Fibroblast of lung (primary cell): Measurements from ENCODE around the gene ALDH3A2. TPM values are rescaled to one million over a fixed set of nuclear protein-coding genes. Genes with fewer than 3 reads are reported as not detected.
"Not testable (repeated sequence)": the region's sequence is repeated elsewhere in the genome, so short reads cannot be mapped to it uniquely, and the experiment has no call there.

ENCODE experiments used
- DNase-seq, 2 donors: peaks; one replicate each; pipeline versions ENCODE4 v3.0.0 to v3.0.0-alpha.2; 2010; ENCODE audit warnings: low read depth in 2 of 2
- H2AFZ ChIP-seq: 2 replicates; pipeline ENCODE4 v1.5.1; 2012; ENCODE audit warnings: low read length, control low read depth, inconsistent platforms
- H3K27ac ChIP-seq: 2 replicates; pipeline ENCODE4 v1.5.1; 2011; ENCODE audit warnings: low read length, control low read depth; ENCODE audit not compliant: insufficient read depth
- H3K27me3 ChIP-seq: 2 replicates; pipeline ENCODE4 v1.5.1; 2011; ENCODE audit warnings: mild to moderate bottlenecking, low read length; ENCODE audit not compliant: control insufficient read depth, insufficient read depth
- H3K36me3 ChIP-seq: 2 replicates; pipeline ENCODE4 v1.5.1; 2011; ENCODE audit warnings: low read length; ENCODE audit not compliant: control insufficient read depth, insufficient read depth
- H3K4me1 ChIP-seq: 2 replicates; pipeline ENCODE4 v1.5.1; 2011; ENCODE audit warnings: low read length; ENCODE audit not compliant: control insufficient read depth, insufficient read depth; ENCODE audit errors: extremely low read depth
- H3K4me2 ChIP-seq: 2 replicates; pipeline ENCODE4 v1.5.1; 2011; ENCODE audit warnings: low read length, control low read depth; ENCODE audit not compliant: insufficient read depth; ENCODE audit errors: extremely low read depth
- H3K4me3 ChIP-seq, 4 experiments: fragments of 200-600 bp in 1 of 4; sonication (generic) in 1 of 4; replicated peaks in 1 of 4; 2 replicates each; pipeline ENCODE4 v1.5.1; 2011 to 2016; ENCODE audit warnings: low read length in 4 of 4, low read depth in 3 of 4, mild to moderate bottlenecking in 3 of 4, control low read depth in 2 of 4, inconsistent platforms in 1 of 4, mixed read lengths in 1 of 4; ENCODE audit not compliant: insufficient read depth in 1 of 4; ENCODE audit errors: control extremely low read depth in 1 of 4
- H3K79me2 ChIP-seq: 2 replicates; pipeline ENCODE4 v1.5.1; 2012; ENCODE audit warnings: mild to moderate bottlenecking, low read length, inconsistent platforms; ENCODE audit not compliant: control insufficient read depth, insufficient read depth
- H3K9ac ChIP-seq: 2 replicates; pipeline ENCODE4 v1.5.1; 2011; ENCODE audit warnings: mild to moderate bottlenecking, low read length, control low read depth; ENCODE audit not compliant: insufficient read depth
- H3K9me3 ChIP-seq: 2 replicates; pipeline ENCODE4 v1.5.1; 2012; ENCODE audit warnings: low read depth, low read length; ENCODE audit not compliant: control insufficient read depth, insufficient read depth
- H4K20me1 ChIP-seq: 2 replicates; pipeline ENCODE4 v1.5.1; 2011; ENCODE audit warnings: low read length; ENCODE audit not compliant: control insufficient read depth, insufficient read depth; ENCODE audit errors: extremely low read depth
- EZH2 ChIP-seq: IDR thresholded peaks from 2 replicates; pipeline ENCODE4 v1.5.1; 2012; ENCODE audit warnings: low read length, control low read depth, mild to moderate bottlenecking; ENCODE audit errors: missing control alignments
- polyA plus RNA-seq, 2 donors: library from polyadenylated mRNA; depleted of rRNA in 1 of 2; stranded (reverse) in 1 of 2; unstranded in 1 of 2; fragments of >200 nt; gene quantifications; 2 replicates each; pipeline ENCODE4 v1.2.1, GENCODE V29; 2011 to 2012; ENCODE audit warnings: missing spikeins in 1 of 2
- total RNA-seq: library from RNA; depleted of rRNA; stranded (reverse); fragments of >200 nt; gene quantifications from 2 replicates; pipeline ENCODE4 v1.2.1, GENCODE V29; 2014
- TF ChIP-seq, protein P1 (sequence below), 2 donors: IDR thresholded peaks in 1 of 2; conservative IDR thresholded peaks in 1 of 2; 1 replicate in 1 of 2; 2 replicates in 1 of 2; pipeline ENCODE4 v1.5.1; 2011 to 2012; ENCODE audit warnings: low read length in 2 of 2, control low read depth in 1 of 2, inconsistent platforms in 1 of 2, low read depth in 1 of 2, mild to moderate bottlenecking in 1 of 2

The ALDH3A2 gene
- total and polyA plus RNA-seq, 2 donors (not counting 1 experiment from before 2014, with no cell fraction given), result 14.6 to 30.2 TPM

DNA sequence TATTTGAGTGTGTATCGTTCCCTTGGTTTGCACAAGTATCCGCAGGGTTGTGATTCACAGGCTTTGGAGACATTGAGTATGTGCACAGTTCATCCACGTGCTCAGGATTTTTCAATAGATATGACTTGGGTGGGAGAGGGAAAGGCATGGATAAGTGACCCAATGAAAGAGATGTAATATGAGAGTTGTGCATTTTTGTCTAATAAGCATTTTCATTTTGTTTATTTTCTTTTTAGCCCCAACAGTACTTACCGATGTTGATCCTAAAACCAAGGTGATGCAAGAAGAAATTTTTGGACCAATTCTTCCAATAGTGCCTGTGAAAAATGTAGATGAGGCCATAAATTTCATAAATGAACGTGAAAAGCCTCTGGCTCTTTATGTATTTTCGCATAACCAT lies 14.5 kb downstream of the ALDH3A2 start:
- Histone ChIP-seq H3K27me3 (no peaks in the 10 kb centered on the region), H3K4me1 (no peaks in the 10 kb centered on the region), H2AFZ (no peak overlapping the region), H3K9me3 (no peaks in the 10 kb centered on the region), H3K27ac (no peak overlapping the region), H3K4me3 (no peak overlapping the region), H3K9ac (no peak overlapping the region), H3K4me2 (no peak overlapping the region), H4K20me1 (no peaks in the 10 kb centered on the region), H3K79me2 (no peaks in the 10 kb centered on the region), H3K36me3 (no peaks in the 10 kb centered on the region)
- TF ChIP-seq, protein P1, sequence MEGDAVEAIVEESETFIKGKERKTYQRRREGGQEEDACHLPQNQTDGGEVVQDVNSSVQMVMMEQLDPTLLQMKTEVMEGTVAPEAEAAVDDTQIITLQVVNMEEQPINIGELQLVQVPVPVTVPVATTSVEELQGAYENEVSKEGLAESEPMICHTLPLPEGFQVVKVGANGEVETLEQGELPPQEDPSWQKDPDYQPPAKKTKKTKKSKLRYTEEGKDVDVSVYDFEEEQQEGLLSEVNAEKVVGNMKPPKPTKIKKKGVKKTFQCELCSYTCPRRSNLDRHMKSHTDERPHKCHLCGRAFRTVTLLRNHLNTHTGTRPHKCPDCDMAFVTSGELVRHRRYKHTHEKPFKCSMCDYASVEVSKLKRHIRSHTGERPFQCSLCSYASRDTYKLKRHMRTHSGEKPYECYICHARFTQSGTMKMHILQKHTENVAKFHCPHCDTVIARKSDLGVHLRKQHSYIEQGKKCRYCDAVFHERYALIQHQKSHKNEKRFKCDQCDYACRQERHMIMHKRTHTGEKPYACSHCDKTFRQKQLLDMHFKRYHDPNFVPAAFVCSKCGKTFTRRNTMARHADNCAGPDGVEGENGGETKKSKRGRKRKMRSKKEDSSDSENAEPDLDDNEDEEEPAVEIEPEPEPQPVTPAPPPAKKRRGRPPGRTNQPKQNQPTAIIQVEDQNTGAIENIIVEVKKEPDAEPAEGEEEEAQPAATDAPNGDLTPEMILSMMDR (conservative IDR thresholded peaks at IDR 0.05 in 1 of 2, IDR thresholded peaks at IDR 0.05 in 1 of 2; ENCODE audit: low read depth in 1 of 2, low read length in 2 of 2), result no peak
- TF ChIP-seq EZH2, result no peak
- no peak for DNase-seq

DNA sequence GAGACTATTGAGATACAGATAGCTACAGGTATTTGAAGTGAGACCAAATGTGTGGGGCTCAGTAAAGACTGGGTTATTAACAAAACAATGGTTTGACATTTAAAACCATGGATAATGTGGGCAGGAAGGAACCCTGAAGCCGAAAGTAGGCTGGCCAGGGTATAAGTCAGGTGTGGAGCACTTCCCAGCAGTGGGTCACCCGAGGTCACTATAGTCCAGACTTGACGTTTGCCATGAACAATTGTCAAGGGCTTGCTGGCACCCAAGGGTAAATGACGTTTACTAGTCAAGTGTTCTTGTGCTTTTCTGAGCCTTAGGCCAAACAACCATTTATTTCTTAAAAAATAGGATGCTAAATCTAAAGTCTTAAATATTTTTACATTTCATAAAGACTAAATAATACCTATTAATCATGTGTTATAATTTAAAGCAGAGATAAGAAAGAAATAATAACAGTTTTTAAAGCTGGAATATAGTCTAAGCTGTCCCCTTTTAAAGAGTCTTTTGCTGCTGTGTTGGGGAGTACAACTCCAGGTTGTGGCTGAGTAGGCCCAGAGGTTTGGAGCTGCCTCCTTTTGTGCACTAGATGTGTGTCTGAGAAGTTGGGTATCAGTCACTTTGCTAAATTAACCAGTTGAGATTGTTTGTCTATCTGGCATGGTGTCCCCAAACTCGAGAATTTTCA lies 15.7 kb downstream of the ALDH3A2 start:
- Histone ChIP-seq H3K4me3 (no peak overlapping the region), H3K4me1 (no peaks in the 10 kb centered on the region), H3K27ac (no peak overlapping the region), H3K36me3 (no peaks in the 10 kb centered on the region), H4K20me1 (no peaks in the 10 kb centered on the region), H2AFZ (no peak overlapping the region), H3K4me2 (no peak overlapping the region), H3K9ac (no peak overlapping the region), H3K9me3 (no peaks in the 10 kb centered on the region), H3K79me2 (no peaks in the 10 kb centered on the region), H3K27me3 (no peaks in the 10 kb centered on the region)
- no peak for TF ChIP-seq EZH2
- TF ChIP-seq, protein P1 (conservative IDR thresholded peaks at IDR 0.05 in 1 of 2, IDR thresholded peaks at IDR 0.05 in 1 of 2; ENCODE audit: low read depth in 1 of 2, low read length in 2 of 2), result no peak
- no peak for DNase-seq

DNA sequence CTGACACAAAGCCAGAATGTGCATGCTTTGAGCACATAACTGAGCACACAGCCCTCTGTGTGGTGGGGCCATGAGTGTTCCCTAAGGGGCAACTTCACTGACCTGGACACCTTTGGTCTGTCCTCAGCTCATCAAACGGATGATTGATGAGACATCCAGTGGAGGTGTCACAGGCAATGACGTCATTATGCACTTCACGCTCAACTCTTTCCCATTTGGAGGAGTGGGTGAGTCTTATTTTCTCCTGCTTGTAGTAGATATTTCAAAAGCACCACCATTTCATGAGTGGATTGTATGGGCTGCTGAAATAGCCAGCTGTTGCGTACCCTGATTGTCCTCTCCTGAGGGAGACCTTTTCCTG lies 16.2 kb downstream of the ALDH3A2 start:
- Histone ChIP-seq H2AFZ (no peak overlapping the region), H3K36me3 (no peaks in the 10 kb centered on the region), H3K4me2 (no peak overlapping the region), H3K9ac (no peak overlapping the region), H3K27ac (no peak overlapping the region), H3K9me3 (no peaks in the 10 kb centered on the region), H3K79me2 (no peaks in the 10 kb centered on the region), H4K20me1 (no peaks in the 10 kb centered on the region), H3K4me1 (no peaks in the 10 kb centered on the region), H3K27me3 (no peaks in the 10 kb centered on the region), H3K4me3 (no peak overlapping the region)
- DNase-seq, result no peak
- no peak for TF ChIP-seq EZH2
- TF ChIP-seq, protein P1 (conservative IDR thresholded peaks at IDR 0.05 in 1 of 2, IDR thresholded peaks at IDR 0.05 in 1 of 2; ENCODE audit: low read depth in 1 of 2, low read length in 2 of 2), result no peak

- H3K36me3 ChIP-seq, H2AFZ ChIP-seq, DNase-seq, H3K9me3 ChIP-seq, H3K9ac ChIP-seq, H3K27me3 ChIP-seq, H3K4me2 ChIP-seq, H3K4me3 ChIP-seq, H3K4me1 ChIP-seq, H4K20me1 ChIP-seq, H3K79me2 ChIP-seq, H3K27ac ChIP-seq: not testable (repeated sequence)
Observed at GRCh38 chr17:19669680-19670079, 21.1 kb downstream of the ALDH3A2 start.
